Duodenal mucosa (tissue), 2 donors: ENCODE data around the gene FOXP3.

Source experiments
- H3K27ac ChIP-seq: one replicate; pipeline ENCODE4 v1.7.0; 2013; ENCODE audit warnings: low read depth, low read length
- H3K27me3 ChIP-seq, 2 donors: one replicate each; pipeline ENCODE4 v1.7.0; 2013; ENCODE audit warnings: low read length in 2 of 2, control low read depth in 1 of 2; ENCODE audit not compliant: insufficient read depth in 2 of 2, control insufficient read depth in 1 of 2
- H3K36me3 ChIP-seq, 2 donors: one replicate each; pipeline ENCODE4 v1.7.0; 2013; ENCODE audit warnings: low read length in 2 of 2, control low read depth in 1 of 2; ENCODE audit not compliant: insufficient read depth in 2 of 2, control insufficient read depth in 1 of 2
- H3K4me1 ChIP-seq, 2 donors: one replicate each; pipeline ENCODE4 v1.7.0; 2013; ENCODE audit warnings: low read length in 2 of 2, control low read depth in 1 of 2; ENCODE audit not compliant: insufficient read depth in 2 of 2, control insufficient read depth in 1 of 2
- H3K4me3 ChIP-seq, 2 donors: one replicate each; pipeline ENCODE4 v1.7.0; 2013; ENCODE audit warnings: low read length in 2 of 2, low read depth in 1 of 2
- H3K9ac ChIP-seq, 2 donors: one replicate each; pipeline ENCODE4 v1.7.0; 2013; ENCODE audit warnings: low read length in 2 of 2, low read depth in 1 of 2
- H3K9me3 ChIP-seq, 2 donors: one replicate each; pipeline ENCODE4 v1.7.0; 2013; ENCODE audit warnings: low read length in 2 of 2, control low read depth in 1 of 2; ENCODE audit not compliant: control insufficient read depth in 1 of 2

FOXP3 gene

GRCh38 chrX:49226946-49227345 is 37.6 kb downstream of the FOXP3 start:
- no peaks in the 10 kb centered on the region for H3K9me3 ChIP-seq
- H3K36me3 ChIP-seq, result no peaks in the 10 kb centered on the region
- H3K4me3 ChIP-seq, result peak overlapping the region in 1 of 2 donors; percentile 53
- H3K9ac ChIP-seq, result peak overlapping the region in 1 of 2 donors; percentile 32
- H3K4me1 ChIP-seq, result peaks cover 0 to 4% of the 10 kb centered on the region in 2 donors
- H3K27me3 ChIP-seq, result no peaks in the 10 kb centered on the region
- no peak overlapping the region for H3K27ac ChIP-seq

- no peaks in the 10 kb centered on the region for H3K27me3 ChIP-seq
- H3K4me1 ChIP-seq, result no peaks in the 10 kb centered on the region
- no peak overlapping the region for H3K4me3 ChIP-seq
- H3K9me3 ChIP-seq, result no peaks in the 10 kb centered on the region
- H3K27ac ChIP-seq, result no peak overlapping the region
- no peaks in the 10 kb centered on the region for H3K36me3 ChIP-seq
- no peak overlapping the region for H3K9ac ChIP-seq
Measured at GRCh38 chrX:49225858-49226257, 38.7 kb downstream of the FOXP3 start.

- Histone ChIP-seq H3K27ac (no peak overlapping the region), H3K4me1 (no peaks in the 10 kb centered on the region), H3K27me3 (no peaks in the 10 kb centered on the region), H3K4me3 (no peak overlapping the region), H3K9ac (no peak overlapping the region), H3K36me3 (no peaks in the 10 kb centered on the region), H3K9me3 (no peaks in the 10 kb centered on the region)
Measured at GRCh38 chrX:49221868-49222267, 42.6 kb downstream of the FOXP3 start.

GRCh38 chrX:49220100-49220499 is 44.4 kb downstream of the FOXP3 start:
- Histone ChIP-seq H3K27ac (no peak overlapping the region), H3K9ac (no peak overlapping the region), H3K4me3 (no peak overlapping the region), H3K4me1 (no peaks in the 10 kb centered on the region), H3K27me3 (no peaks in the 10 kb centered on the region), H3K36me3 (no peaks in the 10 kb centered on the region), H3K9me3 (no peaks in the 10 kb centered on the region)

- no peak overlapping the region for H3K4me3 ChIP-seq
- H3K9me3 ChIP-seq, result no peaks in the 10 kb centered on the region
- H3K36me3 ChIP-seq, result no peaks in the 10 kb centered on the region
- no peaks in the 10 kb centered on the region for H3K4me1 ChIP-seq
- H3K27ac ChIP-seq, result no peak overlapping the region
- H3K27me3 ChIP-seq, result no peaks in the 10 kb centered on the region
- H3K9ac ChIP-seq, result no peak overlapping the region
Measured at GRCh38 chrX:49214996-49215526, 49.4 kb downstream of the FOXP3 start.

- H3K36me3 ChIP-seq, result no peaks in the 10 kb centered on the region
Measured at GRCh38 chrX:49214416-49214815, 50.1 kb downstream of the FOXP3 start.

GRCh38 chrX:49212861-49213260 is 51.6 kb downstream of the FOXP3 start:
- H3K9me3 ChIP-seq, result no peaks in the 10 kb centered on the region
- H3K36me3 ChIP-seq, result no peaks in the 10 kb centered on the region
- H3K27me3 ChIP-seq, result no peaks in the 10 kb centered on the region
- H3K4me1 ChIP-seq, result no peaks in the 10 kb centered on the region
- no peak overlapping the region for H3K4me3 ChIP-seq
- no peak overlapping the region for H3K9ac ChIP-seq
- no peak overlapping the region for H3K27ac ChIP-seq

More at GRCh38 chrX:49214416-49214815, 50.1 kb downstream of the FOXP3 start:
- H3K9me3 ChIP-seq, result no peaks in the 10 kb centered on the region
- no peaks in the 10 kb centered on the region for H3K4me1 ChIP-seq
- H3K27ac ChIP-seq, result no peak overlapping the region
- H3K27me3 ChIP-seq, result no peaks in the 10 kb centered on the region
- no peak overlapping the region for H3K9ac ChIP-seq
- no peak overlapping the region for H3K4me3 ChIP-seq

GRCh38 chrX:49212209-49212608 is 52.3 kb downstream of the FOXP3 start:
- H3K27me3 ChIP-seq, result no peaks in the 10 kb centered on the region
- H3K36me3 ChIP-seq, result no peaks in the 10 kb centered on the region
- H3K9me3 ChIP-seq, result no peaks in the 10 kb centered on the region
- no peak overlapping the region for H3K9ac ChIP-seq
- H3K4me1 ChIP-seq, result no peaks in the 10 kb centered on the region
- no peak overlapping the region for H3K27ac ChIP-seq
- H3K4me3 ChIP-seq, result no peak overlapping the region

- Histone ChIP-seq H3K9me3 (no peaks in the 10 kb centered on the region), H3K27me3 (no peaks in the 10 kb centered on the region), H3K27ac (no peak overlapping the region), H3K4me1 (no peaks in the 10 kb centered on the region), H3K36me3 (no peaks in the 10 kb centered on the region), H3K9ac (no peak overlapping the region), H3K4me3 (no peak overlapping the region)
Measured at GRCh38 chrX:49211074-49211473, 53.4 kb downstream of the FOXP3 start.

- Histone ChIP-seq H3K27me3 (no peaks in the 10 kb centered on the region), H3K36me3 (no peaks in the 10 kb centered on the region), H3K4me3 (no peak overlapping the region), H3K4me1 (no peaks in the 10 kb centered on the region), H3K27ac (no peak overlapping the region), H3K9ac (no peak overlapping the region), H3K9me3 (no peaks in the 10 kb centered on the region)
Measured at GRCh38 chrX:49210406-49210805, 54.1 kb downstream of the FOXP3 start.
